ENCODE results near the gene GFI1. TPM values are rescaled to one million over a fixed set of nuclear protein-coding genes. Genes with fewer than 3 reads are reported as not detected.

The GFI1 gene
- total and polyA plus RNA-seq, 8 donors: 0.32 to 2.0 (median 0.65) TPM

DNA sequence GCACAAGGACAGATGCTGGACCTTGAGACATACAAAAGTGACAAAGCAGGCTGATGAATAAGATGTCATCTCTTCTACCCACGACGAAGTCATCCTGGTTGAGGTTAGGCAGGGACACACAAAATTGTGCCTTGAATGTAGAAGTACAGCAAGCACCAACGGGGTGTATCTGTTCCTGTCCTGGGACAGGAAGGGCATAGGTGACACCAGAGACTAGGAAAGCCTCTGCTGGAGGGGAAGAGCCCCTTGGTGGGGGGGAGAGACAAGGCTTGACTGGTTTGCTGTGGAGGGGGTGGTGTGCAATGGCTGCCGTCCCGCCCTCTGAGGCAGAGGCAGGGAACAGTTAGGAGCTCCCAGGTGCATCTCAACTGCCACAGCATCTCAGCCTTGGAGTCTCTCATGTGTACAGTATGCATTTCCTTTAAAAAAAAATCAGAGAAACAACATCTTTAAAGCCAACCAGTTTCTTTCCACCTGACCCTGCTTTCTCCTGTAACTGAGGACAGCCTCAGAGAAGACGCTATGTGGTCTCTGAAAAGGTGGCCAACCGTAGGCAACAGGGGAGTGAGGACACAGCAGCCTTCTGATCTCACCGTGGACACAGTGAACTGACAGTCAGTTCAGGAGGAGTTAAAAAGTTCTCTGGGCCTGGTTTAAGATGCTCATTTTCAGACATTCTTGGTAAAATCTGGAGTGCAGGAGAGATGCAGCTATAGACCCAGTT lies 17.7 kb upstream of the GFI1 start:
- TF ChIP-seq, protein P1, sequence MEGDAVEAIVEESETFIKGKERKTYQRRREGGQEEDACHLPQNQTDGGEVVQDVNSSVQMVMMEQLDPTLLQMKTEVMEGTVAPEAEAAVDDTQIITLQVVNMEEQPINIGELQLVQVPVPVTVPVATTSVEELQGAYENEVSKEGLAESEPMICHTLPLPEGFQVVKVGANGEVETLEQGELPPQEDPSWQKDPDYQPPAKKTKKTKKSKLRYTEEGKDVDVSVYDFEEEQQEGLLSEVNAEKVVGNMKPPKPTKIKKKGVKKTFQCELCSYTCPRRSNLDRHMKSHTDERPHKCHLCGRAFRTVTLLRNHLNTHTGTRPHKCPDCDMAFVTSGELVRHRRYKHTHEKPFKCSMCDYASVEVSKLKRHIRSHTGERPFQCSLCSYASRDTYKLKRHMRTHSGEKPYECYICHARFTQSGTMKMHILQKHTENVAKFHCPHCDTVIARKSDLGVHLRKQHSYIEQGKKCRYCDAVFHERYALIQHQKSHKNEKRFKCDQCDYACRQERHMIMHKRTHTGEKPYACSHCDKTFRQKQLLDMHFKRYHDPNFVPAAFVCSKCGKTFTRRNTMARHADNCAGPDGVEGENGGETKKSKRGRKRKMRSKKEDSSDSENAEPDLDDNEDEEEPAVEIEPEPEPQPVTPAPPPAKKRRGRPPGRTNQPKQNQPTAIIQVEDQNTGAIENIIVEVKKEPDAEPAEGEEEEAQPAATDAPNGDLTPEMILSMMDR (IDR thresholded peaks at IDR 0.05): no peak
- Histone ChIP-seq H3K4me1 (no peaks in the 10 kb centered on the region), H3K36me3 (no peaks in the 10 kb centered on the region), H3K27me3 (no peaks in the 10 kb centered on the region), H3K9me3 (no peaks in the 10 kb centered on the region), H3K27ac (no peak overlapping the region), H3K4me3 (no peak overlapping the region)
- intact Hi-C loops (cut with DNase I): no loop called here
- no peak for ATAC-seq
- DNase-seq: no peak

DNA sequence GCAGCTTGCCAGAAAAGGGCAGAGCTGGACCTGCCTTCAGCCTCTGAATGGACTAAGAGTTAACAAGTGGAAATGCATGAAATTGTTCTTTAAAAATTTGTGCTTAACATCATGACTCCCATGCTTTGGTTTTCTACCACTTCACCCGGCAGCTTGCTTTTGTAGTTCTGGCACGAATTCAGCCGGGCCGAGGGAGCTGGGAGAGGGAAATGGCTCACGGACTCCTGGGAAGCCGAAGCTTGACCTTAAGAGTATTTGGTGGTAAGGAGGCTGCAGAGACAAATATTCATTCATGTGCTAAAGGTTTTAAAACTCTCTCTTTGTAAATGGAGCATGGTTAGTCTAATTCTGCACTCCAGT lies 17.2 kb upstream of the GFI1 start:
- H3K36me3 ChIP-seq: no peaks in the 10 kb centered on the region
- H3K27me3 ChIP-seq: no peaks in the 10 kb centered on the region
- no peak overlapping the region for H3K4me3 ChIP-seq
- H3K9me3 ChIP-seq: no peaks in the 10 kb centered on the region
- no peak for ATAC-seq
- intact Hi-C loops (cut with DNase I): no loop called here
- peak in 1 of 4 donors; percentile 8 for DNase-seq
- TF ChIP-seq, protein P1 (IDR thresholded peaks at IDR 0.05): no peak
- H3K27ac ChIP-seq: no peak overlapping the region
- no peaks in the 10 kb centered on the region for H3K4me1 ChIP-seq

DNA sequence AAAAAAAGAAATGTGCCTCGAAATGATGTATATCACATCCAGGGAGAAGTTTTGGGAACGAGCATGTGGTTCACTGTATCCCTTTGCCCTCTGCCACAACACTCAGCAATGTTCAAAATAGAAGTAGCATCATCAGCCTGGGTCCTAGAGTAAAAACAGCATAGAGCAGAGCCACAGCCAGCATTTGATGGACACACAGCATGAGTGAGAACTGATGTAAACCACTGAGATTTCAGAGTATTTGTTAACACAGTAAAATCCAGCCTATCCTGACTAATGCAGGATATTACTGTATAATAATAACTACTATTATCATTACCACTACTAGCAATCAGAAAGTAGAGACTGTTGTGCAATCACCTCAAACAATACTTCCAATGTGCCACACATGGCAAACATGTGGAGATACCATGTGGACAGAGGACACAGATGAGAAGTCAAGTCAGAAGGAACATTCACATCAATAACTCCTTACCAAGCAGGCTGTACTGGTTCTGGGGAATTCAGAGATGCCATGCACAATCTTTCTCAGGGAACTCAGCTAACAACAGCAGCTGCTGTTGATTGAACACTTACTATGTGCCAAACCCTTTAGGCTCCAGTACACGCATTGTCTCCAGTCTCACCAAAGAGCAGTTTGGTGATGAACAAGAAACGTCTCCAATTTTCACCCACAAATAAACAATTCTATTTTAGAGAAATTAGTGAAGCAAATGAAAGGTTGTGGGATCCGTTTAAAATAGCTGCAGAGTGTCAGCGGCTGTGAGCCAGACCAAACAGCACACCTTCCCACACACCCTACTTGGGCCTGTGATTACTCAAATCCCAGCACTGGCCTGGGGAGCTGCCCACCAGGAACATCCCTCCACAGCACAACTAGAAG lies 16.6 kb upstream of the GFI1 start:
- ATAC-seq (no peak), DNase-seq (no peak)
- H3K36me3 ChIP-seq: no peaks in the 10 kb centered on the region
- TF ChIP-seq, protein P1 (IDR thresholded peaks at IDR 0.05): no peak
- H3K9me3 ChIP-seq: no peaks in the 10 kb centered on the region
- no peaks in the 10 kb centered on the region for H3K4me1 ChIP-seq
- no peak overlapping the region for H3K27ac ChIP-seq
- intact Hi-C loops (cut with DNase I): no loop called here
- H3K27me3 ChIP-seq: no peaks in the 10 kb centered on the region
- no peak overlapping the region for H3K4me3 ChIP-seq

DNA sequence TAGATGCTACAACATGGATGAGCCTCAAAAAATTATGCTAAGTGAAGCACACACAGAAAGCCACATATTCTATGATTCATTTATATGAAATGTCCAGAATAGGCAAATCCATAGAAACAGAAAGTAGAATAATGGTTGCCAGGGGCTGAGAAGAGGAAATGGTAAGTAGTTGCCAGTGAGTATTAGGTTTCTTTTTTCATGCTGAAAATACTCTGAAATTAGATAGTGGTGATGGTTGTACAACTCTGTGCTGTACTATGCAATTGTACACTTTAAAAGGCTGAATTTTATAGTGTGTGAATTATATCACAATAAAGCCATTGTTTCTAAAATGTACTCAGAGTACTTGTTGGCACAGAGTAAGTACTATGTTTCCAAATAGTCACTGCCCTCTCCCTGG lies 15.5 kb upstream of the GFI1 start:
- Histone ChIP-seq H3K4me1 (no peaks in the 10 kb centered on the region), H3K9me3 (no peaks in the 10 kb centered on the region), H3K27ac (no peak overlapping the region), H3K27me3 (no peaks in the 10 kb centered on the region), H3K36me3 (no peaks in the 10 kb centered on the region), H3K4me3 (no peak overlapping the region)
- intact Hi-C loops (cut with DNase I): no loop called here
- no peak for DNase-seq
- TF ChIP-seq, protein P1 (IDR thresholded peaks at IDR 0.05): no peak
- no peak for ATAC-seq

DNA sequence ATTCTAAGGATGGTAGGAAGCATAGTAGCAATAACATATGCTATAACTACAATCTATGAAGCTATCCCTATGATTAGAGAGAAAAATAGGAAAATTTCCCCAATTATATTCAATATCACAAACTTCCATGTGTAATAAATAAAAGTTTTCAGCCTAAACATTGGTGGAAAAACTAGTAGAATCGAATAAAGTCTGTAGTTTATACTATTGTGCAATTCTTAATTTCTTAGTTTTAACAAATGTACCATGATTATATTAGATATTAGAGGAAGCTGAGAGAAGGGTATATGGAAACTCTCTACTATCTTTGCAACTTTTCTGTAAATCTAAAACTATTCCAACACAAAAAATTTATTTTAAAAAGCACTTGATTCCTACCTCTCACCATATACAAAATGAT lies 13.8 kb upstream of the GFI1 start:
- no peak for DNase-seq
- H3K36me3 ChIP-seq: no peaks in the 10 kb centered on the region
- no peaks in the 10 kb centered on the region for H3K27me3 ChIP-seq
- H3K4me1 ChIP-seq: no peaks in the 10 kb centered on the region
- TF ChIP-seq, protein P1 (IDR thresholded peaks at IDR 0.05): no peak
- H3K9me3 ChIP-seq: no peaks in the 10 kb centered on the region
- no peak for ATAC-seq
- no peak overlapping the region for H3K4me3 ChIP-seq
- intact Hi-C loops (cut with DNase I): no loop called here
- H3K27ac ChIP-seq: no peak overlapping the region
